ENCODE results near the gene SMIM20.

GRCh38 chr4:25872851-25873631 lies 41.0 kb upstream of the SMIM20 start:
- TF ChIP-seq, protein P1, sequence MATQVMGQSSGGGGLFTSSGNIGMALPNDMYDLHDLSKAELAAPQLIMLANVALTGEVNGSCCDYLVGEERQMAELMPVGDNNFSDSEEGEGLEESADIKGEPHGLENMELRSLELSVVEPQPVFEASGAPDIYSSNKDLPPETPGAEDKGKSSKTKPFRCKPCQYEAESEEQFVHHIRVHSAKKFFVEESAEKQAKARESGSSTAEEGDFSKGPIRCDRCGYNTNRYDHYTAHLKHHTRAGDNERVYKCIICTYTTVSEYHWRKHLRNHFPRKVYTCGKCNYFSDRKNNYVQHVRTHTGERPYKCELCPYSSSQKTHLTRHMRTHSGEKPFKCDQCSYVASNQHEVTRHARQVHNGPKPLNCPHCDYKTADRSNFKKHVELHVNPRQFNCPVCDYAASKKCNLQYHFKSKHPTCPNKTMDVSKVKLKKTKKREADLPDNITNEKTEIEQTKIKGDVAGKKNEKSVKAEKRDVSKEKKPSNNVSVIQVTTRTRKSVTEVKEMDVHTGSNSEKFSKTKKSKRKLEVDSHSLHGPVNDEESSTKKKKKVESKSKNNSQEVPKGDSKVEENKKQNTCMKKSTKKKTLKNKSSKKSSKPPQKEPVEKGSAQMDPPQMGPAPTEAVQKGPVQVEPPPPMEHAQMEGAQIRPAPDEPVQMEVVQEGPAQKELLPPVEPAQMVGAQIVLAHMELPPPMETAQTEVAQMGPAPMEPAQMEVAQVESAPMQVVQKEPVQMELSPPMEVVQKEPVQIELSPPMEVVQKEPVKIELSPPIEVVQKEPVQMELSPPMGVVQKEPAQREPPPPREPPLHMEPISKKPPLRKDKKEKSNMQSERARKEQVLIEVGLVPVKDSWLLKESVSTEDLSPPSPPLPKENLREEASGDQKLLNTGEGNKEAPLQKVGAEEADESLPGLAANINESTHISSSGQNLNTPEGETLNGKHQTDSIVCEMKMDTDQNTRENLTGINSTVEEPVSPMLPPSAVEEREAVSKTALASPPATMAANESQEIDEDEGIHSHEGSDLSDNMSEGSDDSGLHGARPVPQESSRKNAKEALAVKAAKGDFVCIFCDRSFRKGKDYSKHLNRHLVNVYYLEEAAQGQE (IDR thresholded peaks at IDR 0.05; ENCODE audit: insufficient read depth in 1 of 2, low read depth in 2 of 2, low read length in 2 of 2) = no peak
- no peak for TF ChIP-seq POLR2AphosphoS5 (IDR thresholded peaks at IDR 0.05; ENCODE audit: low read depth, low read length)
- no peak for TF ChIP-seq TAF1 (IDR thresholded peaks at IDR 0.05; ENCODE audit: borderline replicate concordance, insufficient read depth, low read length)
- TF ChIP-seq SIN3A (IDR thresholded peaks at IDR 0.05; ENCODE audit: borderline replicate concordance, insufficient read depth, low read length) = no peak
- TF ChIP-seq FOXP2 (optimal IDR thresholded peaks at IDR 0.05; ENCODE audit: borderline replicate concordance, extremely low read depth, extremely low read length, insufficient read depth) = no peak
